Stimulated activated naive CD4-positive, alpha-beta T cell (primary cell): ENCODE data around the gene RBP4.

ENCODE experiments used
- DNase-seq, 6 experiments: peaks; one replicate each; lab custom pipeline; 2025; lab: John Stamatoyannopoulos, UW

RBP4 gene

DNA sequence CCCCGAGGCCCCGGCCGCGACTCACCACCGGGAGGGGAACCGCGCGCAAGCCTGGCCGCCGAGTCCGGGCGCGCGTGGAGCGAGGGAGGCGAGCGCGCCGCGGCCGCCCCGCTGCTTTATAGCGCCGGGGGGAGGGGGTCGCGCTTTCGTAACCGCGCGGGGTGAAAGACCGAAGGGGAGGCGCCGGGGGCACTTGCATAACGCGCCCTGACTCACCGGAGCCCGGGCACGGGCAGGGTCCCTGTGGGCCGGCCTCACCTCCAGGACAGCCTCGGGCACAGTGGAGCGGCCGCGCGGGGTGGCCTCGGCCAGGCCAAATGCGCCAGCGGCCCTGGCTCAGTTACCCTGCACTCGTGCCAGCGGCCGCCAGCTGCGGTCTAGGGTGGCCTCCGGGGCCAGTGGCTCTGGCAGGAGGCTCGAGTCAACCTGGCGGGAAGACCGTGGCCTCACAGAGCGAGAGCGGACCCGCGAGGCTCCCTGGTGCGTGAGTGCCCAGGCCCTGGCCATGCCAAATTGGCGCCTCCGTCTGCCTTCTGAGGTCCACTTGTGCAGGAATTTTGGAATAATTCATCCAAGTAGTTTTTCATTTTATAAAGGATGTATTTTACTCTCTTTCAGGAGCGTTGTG lies at the start of gene RBP4:
TSS of gene RBP4 (minus strand) at position 90 of the 628 bp plus-strand sequence. CDS start 207 bp downstream, outside the sequence.
- DNase-seq, result no peak

DNA sequence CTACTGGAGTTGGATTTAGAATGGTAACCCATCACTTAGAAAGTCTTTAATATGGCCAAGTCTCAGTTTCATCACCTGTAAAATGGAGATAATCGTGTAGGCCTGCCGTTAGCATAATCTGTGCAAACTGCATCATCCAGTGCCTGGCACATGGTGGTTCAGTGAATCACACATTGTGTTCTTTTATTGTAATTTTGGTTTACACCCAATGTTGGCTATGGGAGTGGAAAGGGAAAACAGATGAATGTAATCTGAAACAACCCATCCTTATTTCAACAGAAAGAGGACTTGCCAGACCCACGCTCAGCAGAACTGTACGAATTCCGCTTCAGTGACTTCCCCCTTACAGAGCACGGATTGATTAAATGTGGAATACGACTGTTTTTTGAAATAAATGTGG lies 38.8 kb upstream of the RBP4 start:
- DNase-seq, result no peak

DNA sequence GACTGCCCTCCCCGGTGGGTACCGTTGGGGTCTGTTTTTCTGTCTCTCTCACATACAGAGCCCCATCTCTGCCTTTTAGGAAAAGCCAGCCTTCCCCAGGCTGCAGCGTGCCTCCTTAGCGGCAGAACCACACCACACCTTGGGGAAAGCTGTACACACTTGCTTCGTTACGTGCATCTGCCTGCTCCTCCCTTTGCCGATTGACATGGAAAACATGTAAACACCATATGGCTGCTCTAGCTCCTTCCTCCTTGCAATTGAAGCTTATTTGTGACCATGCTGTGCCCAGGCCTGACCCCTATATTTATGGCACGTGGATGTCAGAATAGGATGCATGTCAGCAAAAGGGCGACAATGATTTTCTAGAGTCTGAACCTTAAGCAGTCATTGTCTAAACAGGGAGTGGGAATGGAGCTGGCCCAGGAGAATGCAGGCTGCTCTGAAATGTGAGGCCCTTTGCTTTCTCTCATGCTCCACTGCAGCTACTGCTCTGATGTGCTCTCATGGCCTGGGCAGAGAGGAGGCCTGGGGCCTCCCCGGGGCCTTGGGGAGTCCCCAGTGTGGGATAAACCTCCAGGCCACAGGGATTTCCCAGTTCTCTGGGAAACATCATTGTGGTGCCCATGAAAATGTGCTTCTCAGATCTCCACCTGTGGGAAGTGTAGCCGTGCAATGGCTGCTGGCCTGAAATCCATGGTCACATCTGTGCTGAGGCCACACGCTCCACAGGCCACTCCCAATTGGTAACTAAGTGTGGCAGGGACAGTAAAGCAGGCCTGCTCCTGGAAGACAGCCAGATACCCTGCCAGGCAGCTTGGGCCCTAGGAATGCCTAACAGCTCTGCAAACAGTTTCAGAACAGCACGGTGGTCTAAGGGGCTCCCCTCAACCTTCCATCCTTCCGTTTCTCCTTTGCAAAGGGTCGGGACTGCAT lies 29.9 kb upstream of the RBP4 start:
- no peak for DNase-seq

DNA sequence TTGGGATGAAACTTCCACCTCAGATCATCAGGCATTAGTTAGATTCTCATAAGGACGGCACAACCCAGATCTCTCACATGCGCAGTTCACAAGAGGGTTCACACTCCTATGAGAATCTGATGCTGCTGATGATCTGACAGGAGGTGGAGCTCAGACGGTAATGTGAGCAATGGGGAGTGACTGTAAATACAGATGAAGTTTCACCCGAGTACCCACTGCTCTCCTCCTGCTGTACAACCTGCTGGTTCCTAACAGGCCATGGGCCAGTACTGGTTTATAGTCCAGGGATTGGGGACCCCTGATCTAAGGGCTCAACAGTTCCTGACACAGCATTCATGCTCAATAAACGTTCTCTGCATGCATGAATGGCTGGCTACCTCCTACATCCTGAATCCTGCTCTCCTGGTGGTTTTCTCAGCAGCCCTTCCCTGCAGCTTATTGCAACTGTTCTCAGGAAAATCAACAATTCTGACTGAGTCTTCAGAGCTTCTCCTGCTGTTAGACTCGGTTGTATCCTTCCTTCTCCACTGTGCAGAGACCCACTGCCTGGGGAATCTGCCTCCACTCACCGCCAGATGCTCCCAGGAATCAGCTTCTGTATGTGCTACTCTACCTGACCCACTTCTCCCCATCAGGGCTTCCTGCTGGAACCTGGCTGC lies 28.7 kb upstream of the RBP4 start:
- no peak for DNase-seq

DNA sequence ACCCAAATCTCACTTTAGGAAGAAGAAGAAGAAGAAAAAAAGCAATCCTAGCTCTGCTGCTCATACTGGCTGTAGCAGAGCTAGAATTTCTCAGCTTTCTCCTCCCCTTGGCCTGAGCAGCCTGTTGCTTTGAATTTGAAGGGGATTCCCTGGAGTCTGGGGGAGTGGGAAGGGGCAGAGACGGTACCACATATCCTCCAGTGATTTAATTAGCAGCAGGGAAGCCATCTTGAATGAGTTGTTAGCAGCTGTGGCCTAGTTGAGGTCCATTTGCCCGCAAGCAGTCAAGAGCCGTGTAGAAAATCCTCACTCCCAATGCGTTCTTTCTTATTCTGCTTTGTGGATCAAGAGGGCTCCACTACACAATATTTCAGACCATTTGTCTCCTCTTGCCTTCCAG lies 27.8 kb upstream of the RBP4 start:
- DNase-seq, result no peak

DNA sequence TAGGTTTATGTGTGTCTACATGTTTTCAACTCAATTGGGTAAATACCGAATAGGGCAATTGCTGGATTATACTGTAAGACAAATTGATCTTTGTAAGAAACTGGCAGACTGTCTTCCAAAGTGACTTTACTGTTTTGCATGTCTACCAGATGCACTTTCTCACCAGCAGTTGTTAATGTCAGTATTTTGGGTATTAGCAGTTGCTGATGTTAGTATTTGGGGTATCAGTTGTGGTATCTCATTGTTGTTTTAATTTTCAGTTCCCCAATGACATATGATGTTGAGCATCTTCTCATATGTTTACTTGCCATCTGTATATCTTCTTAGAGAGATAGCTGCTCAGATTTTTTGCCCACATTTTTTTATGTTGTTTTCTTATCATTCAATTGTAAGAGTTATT lies 21.9 kb upstream of the RBP4 start:
- no peak for DNase-seq

DNA sequence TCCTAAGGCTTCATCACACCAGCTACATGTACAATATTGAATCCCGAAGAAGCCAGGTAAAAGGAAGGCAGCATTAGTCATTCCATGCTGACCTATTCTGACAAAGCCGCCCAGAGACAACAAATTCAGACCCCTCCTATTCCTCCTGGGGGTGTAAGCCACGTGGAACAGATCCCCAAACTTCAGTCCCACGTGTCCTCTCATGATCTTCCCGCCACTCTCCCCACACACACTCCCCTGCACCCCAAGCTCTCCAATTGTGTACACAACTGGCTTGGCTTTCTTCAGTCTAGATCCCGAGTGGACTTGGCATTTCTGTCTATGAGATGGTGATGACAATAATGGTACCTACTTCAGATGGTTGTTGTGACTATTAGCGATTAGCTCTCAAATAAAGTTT lies 19.9 kb upstream of the RBP4 start:
- no peak for DNase-seq

DNA sequence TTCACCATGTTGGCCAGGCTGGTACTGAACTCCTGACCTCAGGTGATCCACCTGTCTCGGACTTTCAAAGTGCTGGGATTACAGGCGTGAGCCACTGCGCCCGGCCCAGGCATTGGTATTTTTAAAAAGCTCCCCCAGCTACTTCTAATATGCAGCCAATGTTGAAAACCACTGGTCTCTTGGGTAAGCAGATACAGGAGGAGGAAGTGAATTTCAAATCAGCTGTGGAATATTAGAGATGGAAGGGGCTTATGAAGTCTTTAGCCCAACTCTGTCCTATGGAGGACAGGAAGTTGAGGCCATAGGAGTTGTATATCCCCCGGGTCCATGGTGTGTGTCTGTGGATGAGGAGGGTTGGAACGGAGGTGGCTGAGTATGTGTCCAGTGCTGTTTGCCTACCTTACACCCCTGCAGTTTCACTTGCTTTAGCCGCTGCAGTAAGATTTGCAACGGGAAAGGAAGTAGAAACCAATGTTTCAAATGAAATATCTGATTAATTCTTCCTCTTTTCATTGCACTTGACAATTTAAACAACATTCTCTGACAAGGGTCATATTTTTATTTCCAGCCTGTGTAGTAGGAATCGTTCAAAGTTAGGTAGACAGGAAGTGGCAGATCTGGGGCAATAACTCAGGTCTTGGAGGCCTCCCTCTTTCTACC lies 14.7 kb upstream of the RBP4 start:
- DNase-seq, result no peak

DNA sequence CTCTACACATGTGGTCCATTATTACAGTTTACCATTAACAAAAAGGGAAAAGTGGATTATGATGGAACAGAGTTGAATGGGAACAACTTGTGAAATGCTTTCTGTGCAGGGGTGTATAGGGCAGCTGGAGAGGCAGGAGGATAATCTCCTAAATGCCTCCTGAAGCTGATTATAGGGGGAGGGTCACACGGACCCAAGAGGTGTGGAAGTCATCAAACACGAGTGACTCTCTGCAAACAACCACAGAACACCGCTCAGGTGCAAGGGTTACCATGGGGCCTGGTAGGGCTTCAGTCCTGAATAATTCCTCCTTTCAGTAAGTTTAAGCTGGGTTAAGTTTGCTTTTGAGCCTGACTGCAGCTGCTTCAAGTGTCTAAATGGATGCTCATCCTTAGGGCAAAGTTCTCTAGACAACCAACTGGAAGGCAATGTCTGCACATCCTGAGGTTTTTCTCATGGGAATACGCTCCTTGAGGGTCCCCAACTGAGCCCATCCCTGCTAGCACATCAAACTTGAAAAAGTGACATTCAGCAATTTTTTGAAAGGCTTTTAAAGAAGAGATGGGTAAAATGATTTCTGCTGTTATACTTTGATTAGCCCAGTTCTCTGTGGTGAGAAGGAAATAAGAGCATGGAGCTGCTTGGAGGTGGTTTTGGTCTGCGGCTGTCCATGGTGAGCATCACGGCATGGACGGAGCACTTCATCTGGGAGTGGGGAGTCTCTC lies 13.2 kb upstream of the RBP4 start:
- DNase-seq, result no peak

DNA sequence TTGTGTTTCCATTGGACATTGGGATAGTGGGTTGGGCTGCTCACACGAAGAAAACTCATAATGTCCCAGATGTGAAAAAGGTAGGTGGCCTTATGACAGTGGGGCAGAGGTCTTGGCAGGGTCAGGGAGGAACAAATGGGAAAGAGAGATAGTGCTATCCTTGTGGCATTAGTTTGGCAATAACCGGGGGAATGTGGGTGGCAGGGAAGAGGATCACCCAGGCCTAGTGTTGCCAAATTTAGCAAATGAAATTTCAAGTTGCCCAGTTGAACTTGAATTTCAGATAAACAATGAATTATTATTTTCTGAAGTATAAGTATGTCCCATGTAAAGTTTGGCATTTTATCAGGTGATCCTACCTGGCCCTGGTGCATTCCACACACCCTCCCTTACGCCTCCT lies 12.1 kb upstream of the RBP4 start:
- no peak for DNase-seq

DNA sequence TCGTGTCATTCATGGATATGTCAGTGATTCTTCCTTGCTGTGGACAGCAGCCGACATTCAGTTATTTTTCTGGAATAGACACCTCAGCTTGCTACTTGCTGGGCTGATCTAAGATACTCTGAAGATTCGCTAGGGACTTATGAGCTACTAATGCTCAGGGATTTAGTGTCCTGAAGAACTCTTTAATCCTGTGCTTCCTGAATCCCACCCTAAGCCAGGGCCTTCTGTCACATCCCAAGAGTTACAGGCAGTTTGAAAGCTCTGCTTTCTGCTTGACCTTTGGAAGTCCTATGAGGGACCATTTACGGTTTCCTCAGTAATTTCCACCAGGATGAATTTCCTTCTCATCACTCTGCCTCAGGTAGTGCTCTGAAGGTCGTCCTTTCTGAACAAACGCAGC lies 11.3 kb upstream of the RBP4 start, which contains the start of gene PDE6C:
TSS of gene PDE6C (plus strand) at position 227 of the 400 bp plus-strand sequence. CDS start 189 bp downstream, outside the sequence.
- DNase-seq, result no peak

DNA sequence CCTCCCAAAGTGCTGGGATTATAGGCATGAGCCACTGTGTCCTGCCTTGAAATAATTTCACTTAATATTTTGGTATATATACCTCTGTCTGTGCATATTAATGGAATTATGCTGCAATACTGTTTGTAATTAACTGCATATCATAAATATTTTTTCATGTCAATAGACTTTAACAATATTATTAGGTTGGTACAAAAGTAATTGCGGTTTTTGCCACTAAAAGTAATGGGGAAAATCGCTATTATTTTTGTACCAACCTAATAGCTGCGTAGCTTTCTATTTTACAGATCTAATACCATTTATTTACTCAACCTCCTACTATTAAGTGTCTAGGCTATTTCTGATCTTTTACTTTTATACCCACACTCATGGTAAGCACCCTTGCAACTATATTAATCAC lies 7.4 kb upstream of the RBP4 start:
- no peak for DNase-seq

DNA sequence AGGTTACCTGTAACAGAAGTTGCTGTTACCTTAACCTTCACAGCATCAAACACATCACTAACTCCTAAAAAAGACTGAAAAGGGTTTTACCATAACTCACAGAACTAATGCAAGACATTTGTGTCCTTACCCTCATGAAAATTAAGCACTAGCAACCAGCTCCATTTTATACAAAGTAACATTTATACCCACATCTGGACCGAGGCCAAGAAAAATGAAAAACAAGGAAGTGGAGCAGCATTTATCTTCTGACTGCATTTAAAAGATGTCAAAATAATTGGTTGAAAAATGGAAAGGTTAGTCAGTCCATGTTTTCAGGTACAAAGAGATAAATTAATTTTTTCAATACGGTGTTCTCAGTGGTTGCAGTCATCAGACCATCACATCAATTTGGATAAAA lies 3.1 kb upstream of the RBP4 start:
- no peak for DNase-seq

DNA sequence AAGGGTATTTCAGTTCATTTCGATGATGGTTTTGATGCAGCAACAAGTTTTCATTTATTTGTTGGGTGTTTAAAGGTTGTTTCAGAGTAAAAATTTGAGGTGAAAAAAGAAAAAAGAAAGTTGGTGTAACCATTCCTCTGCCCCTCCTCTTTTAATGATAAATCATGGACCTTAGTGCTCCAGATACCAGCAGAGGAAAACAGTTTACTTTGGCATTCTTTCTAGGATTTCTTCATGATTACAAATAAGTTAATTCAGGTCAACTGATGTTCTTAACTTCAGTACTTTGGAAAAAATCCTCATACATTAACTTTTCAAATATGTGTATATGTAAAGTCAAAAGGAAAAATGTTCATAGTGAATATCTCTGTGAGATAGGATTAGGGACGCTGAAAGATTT lies 2.0 kb upstream of the RBP4 start:
- no peak for DNase-seq

DNA sequence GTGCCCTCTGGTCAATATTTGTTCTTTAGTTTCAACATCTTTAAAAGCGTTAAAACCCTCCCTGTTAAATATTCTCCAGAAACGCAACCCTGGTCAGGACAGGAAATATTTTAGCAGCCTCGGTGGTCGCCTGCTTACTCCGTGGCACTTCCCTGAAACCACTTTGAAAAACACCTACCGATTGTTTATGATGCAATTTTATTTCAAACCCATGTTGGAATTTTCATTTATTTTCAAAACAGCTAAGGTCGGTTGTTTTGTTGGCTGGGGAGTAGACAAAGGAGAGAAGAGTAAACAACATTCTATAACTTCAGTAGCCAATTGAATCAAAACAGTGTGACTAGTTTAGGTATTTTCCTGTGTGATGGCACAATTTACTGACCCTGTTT lies 733 bp upstream of the RBP4 start:
- no peak for DNase-seq

DNA sequence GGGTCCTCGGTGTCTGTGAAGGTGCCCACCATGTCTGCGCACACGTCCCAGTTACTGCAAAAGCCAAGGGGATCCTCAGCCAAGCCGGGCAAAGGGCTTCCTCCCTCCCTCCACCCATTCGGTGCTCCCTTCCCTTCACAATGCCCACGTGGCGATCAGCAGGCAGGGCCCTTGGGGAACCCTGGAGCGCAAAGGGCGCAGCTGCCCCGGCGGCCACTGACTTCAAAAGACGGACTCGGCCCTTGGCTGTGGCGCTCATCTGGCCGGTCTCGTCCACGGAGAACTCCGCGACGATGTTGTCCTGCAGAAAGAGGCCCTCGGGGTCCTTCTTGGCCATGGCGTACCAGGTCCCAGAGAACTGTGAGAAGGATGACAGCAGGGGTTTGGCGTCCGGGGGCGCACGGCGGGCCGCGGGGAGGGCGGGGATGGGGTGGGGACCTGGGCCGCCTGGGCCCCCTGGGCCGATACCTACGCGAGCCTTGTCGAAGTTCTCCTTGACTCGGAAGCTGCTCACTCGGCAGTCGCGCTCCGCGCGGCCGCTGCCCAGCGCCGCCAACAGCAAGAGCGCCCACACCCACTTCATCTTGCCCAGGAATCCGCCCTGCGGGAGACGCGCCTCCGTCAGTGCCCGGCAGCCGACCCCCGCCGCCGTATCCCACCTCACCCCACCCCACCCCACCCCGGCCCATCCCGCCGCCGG lies 439 bp downstream of the RBP4 start:
- no peak for DNase-seq

DNA sequence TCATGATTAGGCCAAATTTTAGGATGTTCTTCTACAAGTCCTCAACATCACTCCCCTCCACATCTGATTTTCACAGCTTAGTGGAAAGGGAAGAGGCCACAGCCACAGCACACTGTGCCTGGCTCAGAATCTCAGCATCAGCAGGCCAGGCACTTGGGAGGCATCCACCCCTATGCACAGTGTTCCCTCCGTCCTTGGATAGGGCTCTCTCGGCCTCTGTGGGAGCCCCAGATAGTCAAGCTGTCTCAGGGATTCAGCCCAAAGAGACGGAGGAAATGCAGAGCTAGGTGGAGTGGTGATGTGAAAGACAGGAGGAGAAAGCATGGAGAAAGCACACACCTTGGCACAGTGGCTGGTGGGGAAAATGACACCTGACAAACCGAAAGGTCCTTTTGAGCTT lies 1.3 kb downstream of the RBP4 start:
- DNase-seq, result no peak

DNA sequence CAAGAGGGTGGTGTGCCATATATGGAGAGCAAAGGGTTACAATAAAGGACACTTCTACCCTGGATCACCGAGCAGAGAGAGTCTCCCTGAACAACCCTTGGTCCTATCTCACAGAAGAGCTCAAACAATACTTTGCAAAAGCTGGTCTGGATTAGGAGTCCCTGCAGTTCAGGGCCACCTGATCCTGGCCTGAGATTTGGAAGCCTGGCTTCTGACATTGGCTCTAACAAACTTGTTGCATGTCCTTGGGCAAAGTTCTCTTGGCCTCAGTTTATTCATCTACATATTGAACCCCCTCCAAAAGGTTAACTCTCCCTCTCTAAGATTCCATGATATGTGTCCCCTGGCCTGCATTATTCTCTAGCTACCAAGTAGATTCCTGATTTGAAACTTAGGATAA lies 1.7 kb downstream of the RBP4 start:
- no peak for DNase-seq

DNA sequence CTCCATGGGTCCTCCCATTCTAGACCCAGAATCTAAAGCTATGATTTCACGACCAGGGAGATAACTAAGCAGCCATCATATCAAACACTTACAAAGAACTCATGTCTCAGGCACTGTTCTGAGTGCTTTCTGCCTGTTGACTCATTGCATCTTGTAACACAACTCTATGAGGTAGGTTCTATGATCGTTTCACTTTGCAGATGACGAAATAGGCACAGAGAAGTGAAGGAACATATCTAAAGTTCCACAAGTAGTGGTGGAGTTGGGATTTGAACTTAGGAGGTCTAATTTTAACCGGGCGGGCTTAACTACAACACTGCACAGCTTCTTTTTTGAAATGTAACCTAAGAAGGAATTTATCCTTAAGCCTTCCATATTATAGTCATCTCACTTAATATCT lies 2.9 kb downstream of the RBP4 start:
- DNase-seq, result no peak

DNA sequence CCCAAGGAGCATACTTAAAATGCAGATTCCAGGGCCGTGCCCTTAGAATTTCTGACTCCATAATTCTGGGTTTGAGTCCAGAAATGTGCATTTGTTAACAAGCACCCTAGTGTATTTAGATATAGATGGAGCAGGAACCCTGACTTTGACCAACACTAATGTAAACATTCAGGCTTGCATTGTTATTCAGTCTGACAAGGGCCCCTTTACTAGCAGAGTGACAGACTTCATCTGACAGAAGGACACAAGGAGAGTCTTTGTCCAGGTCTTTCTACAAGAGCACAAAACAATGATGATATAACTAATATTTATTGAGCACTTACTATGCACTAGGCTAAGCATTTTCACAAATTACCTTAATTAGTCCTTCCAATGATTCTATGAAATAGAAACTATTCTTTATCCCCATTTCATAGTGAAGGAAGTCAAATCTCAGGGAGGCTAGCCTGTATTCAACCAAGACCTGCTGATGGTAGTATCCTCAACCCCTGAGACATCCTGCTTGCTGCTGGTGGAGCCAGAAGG lies 3.9 kb downstream of the RBP4 start:
- no peak for DNase-seq

DNA sequence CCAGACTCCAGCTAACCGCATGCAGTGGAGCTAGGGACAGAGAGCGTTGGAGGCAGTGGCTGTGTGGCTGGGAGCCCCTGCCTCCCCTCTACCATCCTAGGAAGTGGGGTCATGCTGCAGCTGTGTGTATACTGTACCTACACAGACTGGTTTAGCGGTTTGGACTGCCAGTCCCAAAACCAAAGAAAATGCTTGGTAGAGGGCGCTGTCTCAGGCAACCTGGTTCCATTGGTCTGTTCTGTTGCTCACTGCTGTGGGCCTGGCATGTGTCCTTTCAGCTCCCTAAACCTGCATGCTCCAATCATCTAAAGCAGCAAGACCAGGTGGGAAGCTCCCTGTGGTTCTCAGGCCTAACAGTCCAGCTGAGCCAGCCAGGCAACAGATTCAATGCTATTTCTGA lies 4.5 kb downstream of the RBP4 start:
- DNase-seq, result no peak
